Measurements from ENCODE around the gene AHCYL2. TPM values are rescaled to one million over a fixed set of nuclear protein-coding genes. Genes with fewer than 3 reads are reported as not detected.
A peak's percentile ranks its signal among the peaks of the same experiment; 100 is the strongest.

AHCYL2 gene
- total and polyA plus RNA-seq, 4 experiments from 2014 or later: 8.6 to 16.5 (median 12.1) TPM

GRCh38 chr7:129390314-129390713, 165.5 kb downstream of the AHCYL2 start:
- intact Hi-C loops (cut with micrococcal nuclease): no loop called here
- Mint-ChIP-seq H3K9me3 (no peaks in the 10 kb centered on the region), H3K4me3 (no peak overlapping the region), H3K27ac (no peak overlapping the region), H3K4me1 (peaks cover 0 to 1% (median 0%) of the 10 kb centered on the region in 4 donors), H3K27me3 (no peaks in the 10 kb centered on the region), H3K36me3 (peaks cover 18 to 36% of the 10 kb centered on the region in 2 donors)
- Histone ChIP-seq H3K36me3 (ENCODE audit: insufficient read depth, low read length) (no peaks in the 10 kb centered on the region), H3K9me3 (ENCODE audit: control insufficient read depth in 1 of 2, low read length in 2 of 2) (no peaks in the 10 kb centered on the region), H3K27me3 (ENCODE audit: insufficient read depth, low read length) (no peaks in the 10 kb centered on the region), H3K27ac (ENCODE audit: low read depth, low read length) (no peak overlapping the region), H3K4me3 (ENCODE audit: low read length in 2 of 2) (no peak overlapping the region), H3K4me1 (ENCODE audit: insufficient read depth, low read length) (no peaks in the 10 kb centered on the region)
- ChIA-PET POLR2A (ENCODE audit: partially characterized antibody) (no interaction called here), CTCF (ENCODE audit: partially characterized antibody) (interaction anchor here (1.2 to 6.2 kb wide), 3 partner anchors 11 to 22 kb away, joined by 4 to 49 read pairs (median 32); no protein-coding TSS in a partner anchor)
- DNase-seq: no peak

GRCh38 chr7:129391546-129392171, 166.8 kb downstream of the AHCYL2 start:
- POLR2A ChIA-PET (ENCODE audit: partially characterized antibody): no interaction called here
- peaks cover 0 to 1% (median 0%) of the 10 kb centered on the region in 4 donors for H3K4me1 Mint-ChIP-seq
- intact Hi-C loops (cut with micrococcal nuclease): no loop called here
- Histone ChIP-seq H3K27ac (ENCODE audit: low read depth, low read length) (no peak overlapping the region), H3K9me3 (ENCODE audit: control insufficient read depth in 1 of 2, low read length in 2 of 2) (no peaks in the 10 kb centered on the region), H3K36me3 (ENCODE audit: insufficient read depth, low read length) (no peaks in the 10 kb centered on the region), H3K4me1 (ENCODE audit: insufficient read depth, low read length) (no peaks in the 10 kb centered on the region), H3K4me3 (ENCODE audit: low read length in 2 of 2) (no peak overlapping the region), H3K27me3 (ENCODE audit: insufficient read depth, low read length) (no peaks in the 10 kb centered on the region)
- H3K4me3 Mint-ChIP-seq: no peak overlapping the region
- no peaks in the 10 kb centered on the region for H3K27me3 Mint-ChIP-seq
- no peak for DNase-seq
- CTCF ChIA-PET (ENCODE audit: partially characterized antibody): interaction anchor here (0.6 to 6.2 kb wide), 3 partner anchors 23 to 246 kb away, joined by 3 to 32 read pairs (median 3); no protein-coding TSS in a partner anchor
- no peak overlapping the region for H3K27ac Mint-ChIP-seq
- no peaks in the 10 kb centered on the region for H3K9me3 Mint-ChIP-seq
- H3K36me3 Mint-ChIP-seq: peaks cover 14 to 38% of the 10 kb centered on the region in 2 donors

- peak overlapping the region in 1 of 8 donors; percentile 31 for H3K4me3 Mint-ChIP-seq
- no peaks in the 10 kb centered on the region for H3K36me3 ChIP-seq (ENCODE audit: insufficient read depth, low read length)
Observed at GRCh38 chr7:129393255-129393654, 168.4 kb downstream of the AHCYL2 start.

GRCh38 chr7:129394101-129394500, 169.3 kb downstream of the AHCYL2 start:
- Mint-ChIP-seq H3K9me3 (no peaks in the 10 kb centered on the region), H3K27ac (peak overlapping the region in 1 of 7 donors; percentile 36), H3K27me3 (no peaks in the 10 kb centered on the region), H3K36me3 (peaks cover 20 to 36% of the 10 kb centered on the region in 2 donors), H3K4me1 (peaks cover 0 to 1% (median 0%) of the 10 kb centered on the region in 4 donors), H3K4me3 (no peak overlapping the region)
- Histone ChIP-seq H3K27me3 (ENCODE audit: insufficient read depth, low read length) (no peaks in the 10 kb centered on the region), H3K9me3 (ENCODE audit: control insufficient read depth in 1 of 2, low read length in 2 of 2) (no peaks in the 10 kb centered on the region), H3K36me3 (ENCODE audit: insufficient read depth, low read length) (no peaks in the 10 kb centered on the region), H3K4me3 (ENCODE audit: low read length in 2 of 2) (no peak overlapping the region), H3K27ac (ENCODE audit: low read depth, low read length) (no peak overlapping the region), H3K4me1 (ENCODE audit: insufficient read depth, low read length) (no peaks in the 10 kb centered on the region)
- intact Hi-C loops (cut with micrococcal nuclease): no loop called here
- POLR2A ChIA-PET (ENCODE audit: partially characterized antibody): no interaction called here
- CTCF ChIA-PET (ENCODE audit: partially characterized antibody): no interaction called here
- no peak for DNase-seq

More at GRCh38 chr7:129393255-129393654, 168.4 kb downstream of the AHCYL2 start:
- ChIA-PET CTCF (ENCODE audit: partially characterized antibody) (no interaction called here), POLR2A (ENCODE audit: partially characterized antibody) (no interaction called here)
- Mint-ChIP-seq H3K36me3 (peaks cover 20 to 36% of the 10 kb centered on the region in 2 donors), H3K9me3 (no peaks in the 10 kb centered on the region), H3K4me1 (peaks cover 0 to 1% (median 0%) of the 10 kb centered on the region in 4 donors), H3K27ac (peak overlapping the region in 1 of 7 donors; percentile 60), H3K27me3 (no peaks in the 10 kb centered on the region)
- Histone ChIP-seq H3K27me3 (ENCODE audit: insufficient read depth, low read length) (no peaks in the 10 kb centered on the region), H3K9me3 (ENCODE audit: control insufficient read depth in 1 of 2, low read length in 2 of 2) (no peaks in the 10 kb centered on the region), H3K27ac (ENCODE audit: low read depth, low read length) (no peak overlapping the region), H3K4me1 (ENCODE audit: insufficient read depth, low read length) (no peaks in the 10 kb centered on the region), H3K4me3 (ENCODE audit: low read length in 2 of 2) (no peak overlapping the region)
- DNase-seq: no peak
- intact Hi-C loops (cut with micrococcal nuclease): no loop called here

DNA sequence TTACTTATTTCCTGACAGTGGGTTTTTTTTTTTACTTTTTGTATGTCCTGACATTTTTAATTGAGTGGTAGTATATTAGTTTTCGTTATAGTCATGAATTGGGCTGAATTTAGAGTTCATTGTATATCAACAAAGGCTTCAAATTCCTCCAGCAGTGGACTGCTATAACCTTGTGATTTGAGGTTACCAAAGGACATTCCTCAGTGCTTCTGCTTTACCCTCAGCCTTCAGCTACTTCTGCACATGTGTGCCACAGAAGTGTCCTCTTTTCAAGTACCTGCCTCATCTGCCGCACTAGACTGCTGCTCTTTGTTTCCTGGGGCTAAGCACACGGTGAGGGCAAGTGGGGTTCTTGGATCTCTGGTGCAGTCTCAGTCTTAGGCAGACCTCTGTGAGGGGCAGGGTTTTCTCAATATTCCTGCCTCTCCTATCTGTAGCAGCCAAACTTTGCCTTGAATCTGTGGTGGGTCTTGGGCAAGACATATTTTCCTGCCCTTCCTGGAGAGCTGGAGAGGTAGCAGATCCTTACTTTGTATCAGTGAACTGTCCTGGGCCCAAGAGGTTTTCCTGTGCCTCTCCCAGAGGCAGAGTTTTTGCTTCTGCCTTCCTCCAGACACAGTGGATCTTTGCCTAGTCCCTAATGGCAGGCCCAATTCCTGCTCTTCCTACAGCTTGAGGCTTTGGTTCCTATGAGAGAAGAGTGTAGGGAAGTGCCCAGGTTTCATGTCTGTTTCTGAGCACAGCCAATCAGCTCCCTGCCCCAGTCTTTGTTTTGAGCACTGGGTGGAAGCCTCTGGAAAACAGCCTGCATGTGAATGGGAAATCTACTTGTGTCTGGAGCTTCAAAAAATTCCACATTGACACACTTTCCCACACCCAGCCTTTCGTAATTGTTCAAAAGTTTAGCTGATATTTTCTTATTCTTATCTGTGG, 170.4 kb downstream of the AHCYL2 start:
- Histone ChIP-seq H3K27me3 (ENCODE audit: insufficient read depth, low read length) (no peaks in the 10 kb centered on the region), H3K27ac (ENCODE audit: low read depth, low read length) (no peak overlapping the region), H3K36me3 (ENCODE audit: insufficient read depth, low read length) (no peaks in the 10 kb centered on the region), H3K4me3 (ENCODE audit: low read length in 2 of 2) (no peak overlapping the region), H3K9me3 (ENCODE audit: control insufficient read depth in 1 of 2, low read length in 2 of 2) (no peaks in the 10 kb centered on the region), H3K4me1 (ENCODE audit: insufficient read depth, low read length) (no peaks in the 10 kb centered on the region)
- Mint-ChIP-seq H3K36me3 (peaks cover 23 to 34% of the 10 kb centered on the region in 2 donors), H3K9me3 (no peaks in the 10 kb centered on the region), H3K27me3 (no peaks in the 10 kb centered on the region), H3K27ac (no peak overlapping the region), H3K4me1 (peaks cover 0 to 1% (median 0%) of the 10 kb centered on the region in 4 donors), H3K4me3 (no peak overlapping the region)
- intact Hi-C loops (cut with micrococcal nuclease): no loop called here
- ChIA-PET POLR2A (ENCODE audit: partially characterized antibody) (no interaction called here), CTCF (ENCODE audit: partially characterized antibody) (interaction anchor here (1.9 kb wide), 1 partner anchor 17 kb away, joined by 7 read pairs; no protein-coding TSS in a partner anchor)
- no peak for DNase-seq

DNA sequence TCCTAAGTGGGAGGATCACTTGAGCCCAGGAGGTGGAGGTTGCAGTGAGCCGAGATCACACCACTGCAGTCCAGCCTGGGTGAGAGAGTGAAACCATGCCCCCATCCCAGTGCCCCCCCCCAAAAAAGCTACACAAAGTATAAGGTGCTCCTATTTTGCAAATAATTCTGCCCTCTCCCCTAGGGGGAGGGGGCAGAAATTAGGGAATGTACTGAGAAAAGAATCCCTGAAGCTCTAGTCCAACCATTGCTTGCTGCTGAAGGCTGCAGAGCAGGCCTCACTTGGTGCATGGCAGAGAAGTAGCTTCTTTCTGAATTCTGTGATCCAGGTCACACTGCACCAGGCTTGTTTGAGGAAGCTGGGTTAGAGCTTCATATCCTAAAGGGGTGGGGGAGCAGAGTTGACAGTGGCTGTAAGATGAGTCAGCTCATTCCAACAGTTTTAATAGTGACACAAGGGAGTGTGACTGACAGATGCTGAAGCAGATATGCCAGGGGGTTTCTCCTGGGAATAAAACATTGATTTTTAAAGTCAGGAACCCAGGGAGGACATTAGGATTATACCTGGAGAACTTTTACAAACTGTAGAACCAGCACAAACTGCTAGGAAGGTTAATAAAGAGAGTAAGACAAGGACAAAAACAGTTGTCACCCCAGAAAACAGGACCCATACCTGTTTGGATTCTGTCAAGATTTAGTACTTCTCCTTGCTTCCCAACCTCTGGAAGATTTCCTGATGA, 176.6 kb downstream of the AHCYL2 start:
- POLR2A ChIA-PET (ENCODE audit: partially characterized antibody): no interaction called here
- DNase-seq: no peak

More for the DNA sequence above, 176.6 kb downstream of the AHCYL2 start:
- H3K4me3 Mint-ChIP-seq: no peak overlapping the region
- H3K4me1 Mint-ChIP-seq: no peaks in the 10 kb centered on the region
- H3K27ac ChIP-seq (ENCODE audit: low read depth, low read length): no peak overlapping the region
- H3K4me3 ChIP-seq (ENCODE audit: low read length in 2 of 2): no peak overlapping the region
- H3K36me3 ChIP-seq (ENCODE audit: insufficient read depth, low read length): no peaks in the 10 kb centered on the region
- CTCF ChIA-PET (ENCODE audit: partially characterized antibody): interaction anchor here (0.9 to 2.7 kb wide), 3 partner anchors 12 to 34 kb away, joined by 4 to 10 read pairs (median 5); no protein-coding TSS in a partner anchor
- no peaks in the 10 kb centered on the region for H3K9me3 ChIP-seq (ENCODE audit: control insufficient read depth in 1 of 2, low read length in 2 of 2)
- peaks cover 53% of the 10 kb centered on the region in 2 donors for H3K36me3 Mint-ChIP-seq
- no peaks in the 10 kb centered on the region for H3K9me3 Mint-ChIP-seq
- no peaks in the 10 kb centered on the region for H3K27me3 Mint-ChIP-seq
- H3K4me1 ChIP-seq (ENCODE audit: insufficient read depth, low read length): no peaks in the 10 kb centered on the region
- no peaks in the 10 kb centered on the region for H3K27me3 ChIP-seq (ENCODE audit: insufficient read depth, low read length)
- no peak overlapping the region for H3K27ac Mint-ChIP-seq
- intact Hi-C loops (cut with micrococcal nuclease): no loop called here
